ENCODE results near the gene USP6NL.

USP6NL gene

GRCh38 chr10:11491087-11491486, 120.4 kb downstream of the USP6NL start:
- no peak for DNase-seq (ENCODE audit: low spot score)
- TF ChIP-seq CTCF (IDR thresholded peaks at IDR 0.05; ENCODE audit: borderline replicate concordance, control extremely low read depth, extremely low read depth, insufficient read depth, missing control alignments) = no peak
- in situ Hi-C loops (cut with MboI; ENCODE audit: low sequenced_read_pairs, unreplicated experiment) = no loop called here

GRCh38 chr10:11489591-11489990, 121.9 kb downstream of the USP6NL start:
- no peak for TF ChIP-seq CTCF (IDR thresholded peaks at IDR 0.05; ENCODE audit: borderline replicate concordance, control extremely low read depth, extremely low read depth, insufficient read depth, missing control alignments)
- in situ Hi-C loops (cut with MboI; ENCODE audit: low sequenced_read_pairs, unreplicated experiment) = no loop called here
- no peak for DNase-seq (ENCODE audit: low spot score)

GRCh38 chr10:11488126-11488525, 123.3 kb downstream of the USP6NL start:
- in situ Hi-C loops (cut with MboI; ENCODE audit: low sequenced_read_pairs, unreplicated experiment) = no loop called here
- no peak for TF ChIP-seq CTCF (IDR thresholded peaks at IDR 0.05; ENCODE audit: borderline replicate concordance, control extremely low read depth, extremely low read depth, insufficient read depth, missing control alignments)
- no peak for DNase-seq (ENCODE audit: low spot score)

GRCh38 chr10:11483201-11484148, 128.0 kb downstream of the USP6NL start:
- DNase-seq (ENCODE audit: low spot score) = no peak
- TF ChIP-seq CTCF (IDR thresholded peaks at IDR 0.05; ENCODE audit: borderline replicate concordance, control extremely low read depth, extremely low read depth, insufficient read depth, missing control alignments) = no peak
- in situ Hi-C loops (cut with MboI; ENCODE audit: low sequenced_read_pairs, unreplicated experiment) = no loop called here

- in situ Hi-C loops (cut with MboI; ENCODE audit: low sequenced_read_pairs, unreplicated experiment) = no loop called here
- DNase-seq (ENCODE audit: low spot score) = no peak
- TF ChIP-seq CTCF (IDR thresholded peaks at IDR 0.05; ENCODE audit: borderline replicate concordance, control extremely low read depth, extremely low read depth, insufficient read depth, missing control alignments) = no peak
These were observed 129.1 kb downstream of the USP6NL start for GRCh38 chr10:11482306-11482705.

GRCh38 chr10:11480687-11481086, 130.8 kb downstream of the USP6NL start:
- no peak for TF ChIP-seq CTCF (IDR thresholded peaks at IDR 0.05; ENCODE audit: borderline replicate concordance, control extremely low read depth, extremely low read depth, insufficient read depth, missing control alignments)
- DNase-seq (ENCODE audit: low spot score) = no peak
- in situ Hi-C loops (cut with MboI; ENCODE audit: low sequenced_read_pairs, unreplicated experiment) = no loop called here
